Panc1 (cell line): ENCODE data around the gene AGTPBP1.

Source experiments
- POLR2AphosphoS5 ChIP-seq: IDR thresholded peaks from 2 replicates; pipeline ENCODE4 v1.6.1; 2012; ENCODE audit warnings: mild to moderate bottlenecking, low read depth, low read length, moderate library complexity
- SIN3A ChIP-seq: IDR thresholded peaks from 2 replicates; pipeline ENCODE4 v1.6.1; 2012; ENCODE audit warnings: low read depth, mild to moderate bottlenecking, low read length, moderate library complexity, borderline replicate concordance; ENCODE audit not compliant: insufficient read depth
- TCF7L2 ChIP-seq: IDR thresholded peaks from 2 replicates; pipeline ENCODE4 v1.6.1; 2011; ENCODE audit warnings: mild to moderate bottlenecking, low read depth, low read length, inconsistent platforms
- TF ChIP-seq, protein P1 (sequence below): fragments of 450-650 bp; IDR thresholded peaks from 2 replicates; pipeline ENCODE4 v1.5.1; 2017; ENCODE audit warnings: mild to moderate bottlenecking
- TF ChIP-seq, protein P2 (sequence below), 2 experiments: IDR thresholded peaks; 2 replicates each; pipeline ENCODE4 v1.6.1; 2011 to 2012; ENCODE audit warnings: low read depth in 2 of 2, control low read depth in 1 of 2, low read length in 1 of 2, mild to moderate bottlenecking in 1 of 2, moderate library complexity in 1 of 2; ENCODE audit not compliant: insufficient read depth in 1 of 2

DNA sequence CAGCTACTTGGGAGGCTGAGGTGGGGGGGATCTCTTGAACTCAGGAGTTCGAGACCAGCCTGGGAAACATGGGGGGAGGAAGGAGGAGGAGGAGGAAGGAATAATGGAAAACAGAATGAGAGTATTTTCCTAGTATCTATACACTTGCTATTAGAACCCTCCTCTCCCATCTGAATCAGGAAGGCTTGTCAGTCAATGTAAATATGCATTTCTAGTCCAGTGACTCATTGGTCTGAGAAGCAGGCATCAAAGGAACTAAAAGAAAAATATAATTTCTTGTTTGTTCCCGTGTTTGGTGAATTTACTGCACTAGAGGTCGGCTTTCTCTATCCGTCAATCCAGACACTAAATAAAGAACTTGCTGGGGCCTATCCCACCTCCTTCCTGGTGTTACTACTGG is 88.6 kb downstream of the AGTPBP1 start:
- TF ChIP-seq, protein P1, sequence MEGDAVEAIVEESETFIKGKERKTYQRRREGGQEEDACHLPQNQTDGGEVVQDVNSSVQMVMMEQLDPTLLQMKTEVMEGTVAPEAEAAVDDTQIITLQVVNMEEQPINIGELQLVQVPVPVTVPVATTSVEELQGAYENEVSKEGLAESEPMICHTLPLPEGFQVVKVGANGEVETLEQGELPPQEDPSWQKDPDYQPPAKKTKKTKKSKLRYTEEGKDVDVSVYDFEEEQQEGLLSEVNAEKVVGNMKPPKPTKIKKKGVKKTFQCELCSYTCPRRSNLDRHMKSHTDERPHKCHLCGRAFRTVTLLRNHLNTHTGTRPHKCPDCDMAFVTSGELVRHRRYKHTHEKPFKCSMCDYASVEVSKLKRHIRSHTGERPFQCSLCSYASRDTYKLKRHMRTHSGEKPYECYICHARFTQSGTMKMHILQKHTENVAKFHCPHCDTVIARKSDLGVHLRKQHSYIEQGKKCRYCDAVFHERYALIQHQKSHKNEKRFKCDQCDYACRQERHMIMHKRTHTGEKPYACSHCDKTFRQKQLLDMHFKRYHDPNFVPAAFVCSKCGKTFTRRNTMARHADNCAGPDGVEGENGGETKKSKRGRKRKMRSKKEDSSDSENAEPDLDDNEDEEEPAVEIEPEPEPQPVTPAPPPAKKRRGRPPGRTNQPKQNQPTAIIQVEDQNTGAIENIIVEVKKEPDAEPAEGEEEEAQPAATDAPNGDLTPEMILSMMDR = no peak
- TF ChIP-seq POLR2AphosphoS5 = no peak
- TF ChIP-seq SIN3A = no peak
- TF ChIP-seq, protein P2, sequence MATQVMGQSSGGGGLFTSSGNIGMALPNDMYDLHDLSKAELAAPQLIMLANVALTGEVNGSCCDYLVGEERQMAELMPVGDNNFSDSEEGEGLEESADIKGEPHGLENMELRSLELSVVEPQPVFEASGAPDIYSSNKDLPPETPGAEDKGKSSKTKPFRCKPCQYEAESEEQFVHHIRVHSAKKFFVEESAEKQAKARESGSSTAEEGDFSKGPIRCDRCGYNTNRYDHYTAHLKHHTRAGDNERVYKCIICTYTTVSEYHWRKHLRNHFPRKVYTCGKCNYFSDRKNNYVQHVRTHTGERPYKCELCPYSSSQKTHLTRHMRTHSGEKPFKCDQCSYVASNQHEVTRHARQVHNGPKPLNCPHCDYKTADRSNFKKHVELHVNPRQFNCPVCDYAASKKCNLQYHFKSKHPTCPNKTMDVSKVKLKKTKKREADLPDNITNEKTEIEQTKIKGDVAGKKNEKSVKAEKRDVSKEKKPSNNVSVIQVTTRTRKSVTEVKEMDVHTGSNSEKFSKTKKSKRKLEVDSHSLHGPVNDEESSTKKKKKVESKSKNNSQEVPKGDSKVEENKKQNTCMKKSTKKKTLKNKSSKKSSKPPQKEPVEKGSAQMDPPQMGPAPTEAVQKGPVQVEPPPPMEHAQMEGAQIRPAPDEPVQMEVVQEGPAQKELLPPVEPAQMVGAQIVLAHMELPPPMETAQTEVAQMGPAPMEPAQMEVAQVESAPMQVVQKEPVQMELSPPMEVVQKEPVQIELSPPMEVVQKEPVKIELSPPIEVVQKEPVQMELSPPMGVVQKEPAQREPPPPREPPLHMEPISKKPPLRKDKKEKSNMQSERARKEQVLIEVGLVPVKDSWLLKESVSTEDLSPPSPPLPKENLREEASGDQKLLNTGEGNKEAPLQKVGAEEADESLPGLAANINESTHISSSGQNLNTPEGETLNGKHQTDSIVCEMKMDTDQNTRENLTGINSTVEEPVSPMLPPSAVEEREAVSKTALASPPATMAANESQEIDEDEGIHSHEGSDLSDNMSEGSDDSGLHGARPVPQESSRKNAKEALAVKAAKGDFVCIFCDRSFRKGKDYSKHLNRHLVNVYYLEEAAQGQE (IDR thresholded peaks at IDR 0.05; ENCODE audit: insufficient read depth in 1 of 2, low read depth in 2 of 2, low read length in 1 of 2) = no peak
- no peak for TF ChIP-seq TCF7L2
